GM19035 (cell line): ENCODE data around the gene GGTLC2.
"Not testable (repeated sequence)": the region's sequence is repeated elsewhere in the genome, so short reads cannot be mapped to it uniquely, and the experiment has no call there.

ENCODE experiments used
- ATAC-seq: cut with Tn5 transposase; IDR thresholded peaks from one replicate; pipeline ENCODE4 v1.9.1; 2021; ENCODE audit not compliant: unreplicated experiment

The GGTLC2 gene

DNA sequence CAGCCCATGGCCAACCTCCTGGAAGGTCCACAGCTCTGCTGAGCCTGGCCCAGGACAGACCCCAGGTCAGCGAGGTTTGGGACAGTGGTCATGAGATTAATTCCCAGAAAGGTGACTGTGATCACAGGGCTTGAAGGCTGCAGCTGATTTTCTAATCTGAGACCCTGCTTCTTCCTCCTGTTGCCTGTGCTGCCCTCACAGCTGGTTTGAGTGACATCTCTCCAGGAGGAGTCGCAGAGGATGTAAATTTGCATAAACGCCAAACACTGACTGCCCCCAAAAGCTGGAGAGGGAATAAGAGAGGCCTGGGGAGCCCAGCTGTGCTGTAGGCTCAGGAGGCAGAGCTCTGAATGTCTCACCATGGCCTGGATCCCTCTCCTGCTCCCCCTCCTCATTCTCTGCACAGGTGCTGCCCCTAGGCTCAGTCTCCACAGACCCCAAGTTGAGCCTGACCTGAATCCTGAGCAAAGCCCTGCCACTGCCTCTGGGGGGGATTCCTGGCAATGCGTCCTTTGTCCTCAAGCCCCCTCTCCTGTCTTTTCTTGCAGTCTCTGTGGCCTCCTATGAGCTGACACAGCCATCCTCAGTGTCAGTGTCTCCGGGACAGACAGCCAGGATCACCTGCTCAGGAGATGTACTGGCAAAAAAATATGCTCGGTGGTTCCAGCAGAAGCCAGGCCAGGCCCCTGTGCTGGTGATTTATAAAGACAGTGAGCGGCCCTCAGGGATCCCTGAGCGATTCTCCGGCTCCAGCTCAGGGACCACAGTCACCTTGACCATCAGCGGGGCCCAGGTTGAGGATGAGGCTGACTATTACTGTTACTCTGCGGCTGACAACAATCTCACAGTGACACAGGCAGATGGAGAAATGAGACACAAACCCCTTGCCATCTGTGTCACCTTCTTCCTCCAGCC lies 23.8 kb downstream of the GGTLC2 start:
- ATAC-seq: no peak

DNA sequence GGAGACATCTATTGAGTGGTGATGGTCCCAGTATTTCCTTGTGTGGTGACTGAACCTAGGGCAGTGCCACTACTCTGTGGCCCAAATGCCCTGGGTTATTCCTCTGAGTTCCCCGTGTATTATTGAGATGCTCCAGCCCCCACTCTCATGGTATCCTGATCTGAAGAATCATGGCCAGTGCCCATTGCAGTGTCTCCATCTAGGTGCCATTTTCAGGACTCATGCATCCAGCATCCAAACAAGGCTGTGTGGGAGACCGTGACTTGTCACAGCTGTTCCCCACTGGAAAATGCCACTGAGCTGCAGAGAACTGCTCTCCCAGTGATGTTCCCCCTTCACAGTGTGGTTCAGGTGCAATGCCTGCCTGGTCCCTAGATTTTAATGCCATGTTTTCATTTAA lies 24.7 kb downstream of the GGTLC2 start:
- ATAC-seq: no peak

DNA sequence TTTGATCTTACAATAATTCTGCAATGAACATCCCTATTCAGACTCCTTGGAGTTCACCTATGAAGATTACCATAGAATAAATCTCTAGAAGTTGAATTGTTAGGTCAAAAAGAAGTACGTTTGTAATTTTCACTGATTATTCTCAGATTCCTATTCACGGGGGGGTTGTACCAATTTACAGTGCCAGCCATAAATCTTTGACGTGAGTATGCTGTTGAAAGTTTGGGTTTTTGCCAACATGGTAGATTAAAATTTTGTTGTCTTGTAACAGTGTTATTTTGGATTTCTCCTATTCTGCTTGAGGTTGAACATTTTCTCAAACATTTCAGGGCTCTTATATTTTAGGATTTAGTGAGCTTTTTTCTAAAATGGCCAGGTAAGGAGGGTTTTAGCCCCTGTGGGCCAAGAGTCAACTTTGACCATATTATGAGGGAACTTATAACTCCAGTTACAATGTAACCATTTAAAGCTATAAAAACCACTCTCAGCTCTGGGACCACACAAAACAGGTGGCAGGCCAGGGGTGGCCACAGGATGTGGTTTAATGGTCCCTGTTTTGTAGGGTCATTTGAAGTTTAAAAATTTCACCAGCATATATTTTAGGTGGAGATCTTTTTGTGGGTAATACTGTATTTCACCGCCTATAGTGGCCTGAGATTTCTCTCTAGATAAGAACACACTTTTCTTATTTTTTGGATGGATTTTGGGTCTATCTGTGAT lies 25.8 kb downstream of the GGTLC2 start:
- no peak for ATAC-seq

DNA sequence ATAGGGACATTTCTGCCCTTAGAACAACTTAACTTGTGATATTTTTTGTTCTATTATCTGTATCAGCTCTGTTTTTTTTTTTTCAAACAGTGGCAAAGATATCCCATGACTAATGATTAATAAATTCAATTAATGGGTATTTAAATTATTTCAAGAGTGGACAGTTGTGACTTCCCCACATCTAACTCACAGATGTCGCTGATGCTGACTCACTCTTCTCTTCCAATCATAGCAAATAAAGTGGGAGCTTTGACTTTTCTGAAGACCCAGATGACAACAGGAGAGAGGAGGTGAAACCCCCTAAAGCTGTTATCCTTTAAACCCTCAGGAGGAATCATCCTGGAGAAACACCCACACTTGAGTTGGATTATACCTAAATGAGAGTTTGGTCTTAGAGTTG lies 27.1 kb downstream of the GGTLC2 start:
- no peak for ATAC-seq

DNA sequence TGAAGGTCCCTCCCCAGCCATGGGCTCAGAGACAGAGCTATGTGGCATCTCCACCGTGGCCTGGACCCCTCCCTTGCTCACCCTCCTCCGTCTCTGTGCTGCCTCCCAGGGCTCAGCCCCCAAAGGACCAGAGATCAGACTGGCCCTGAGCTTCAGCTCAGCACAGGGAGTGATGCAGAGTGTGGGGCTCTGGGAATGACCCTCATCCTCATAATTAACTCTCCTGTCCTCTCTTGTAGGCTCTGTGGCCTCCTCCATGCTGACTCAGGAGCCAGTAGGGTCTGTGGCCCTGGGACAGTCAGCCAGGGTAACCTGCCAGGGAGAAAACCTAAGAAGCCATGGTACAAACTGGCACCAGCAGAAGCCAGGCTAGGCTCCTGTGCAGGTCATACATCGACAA lies 28.7 kb downstream of the GGTLC2 start:
- no peak for ATAC-seq

- ATAC-seq: no peak
These were observed 29.2 kb downstream of the GGTLC2 start for GRCh38 chr22:22673628-22674027.

- no peak for ATAC-seq
These were observed 30.1 kb downstream of the GGTLC2 start for GRCh38 chr22:22674467-22674866.

- no peak for ATAC-seq
These were observed 34.6 kb downstream of the GGTLC2 start for GRCh38 chr22:22678970-22679369.

- no peak for ATAC-seq
These were observed 36.0 kb downstream of the GGTLC2 start for GRCh38 chr22:22680396-22680795.

DNA sequence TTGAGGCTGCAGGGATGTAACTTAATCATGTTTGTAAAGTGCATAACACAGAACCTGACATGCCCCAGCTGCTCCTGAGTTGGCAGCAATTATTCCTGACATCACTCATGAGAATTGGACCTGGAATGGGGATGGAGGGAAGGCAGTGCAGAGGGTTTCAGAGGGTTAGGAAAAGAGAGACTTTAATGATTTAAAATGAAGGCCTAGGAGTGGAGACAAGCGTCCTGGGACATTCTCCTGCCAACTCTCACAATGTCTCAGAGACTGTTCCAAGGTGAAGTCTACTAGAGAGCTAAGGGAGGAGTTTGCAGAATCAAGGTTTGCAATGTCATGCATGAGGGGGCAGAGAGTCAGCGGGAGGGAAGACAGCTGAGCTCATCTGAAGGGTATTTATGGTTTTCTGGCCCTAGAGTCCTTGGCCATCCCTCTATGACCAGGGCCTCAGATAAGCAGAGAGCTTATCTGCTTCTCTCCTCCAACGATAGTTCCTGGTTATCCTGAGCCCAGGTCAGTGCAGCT lies 36.9 kb downstream of the GGTLC2 start:
- no peak for ATAC-seq

DNA sequence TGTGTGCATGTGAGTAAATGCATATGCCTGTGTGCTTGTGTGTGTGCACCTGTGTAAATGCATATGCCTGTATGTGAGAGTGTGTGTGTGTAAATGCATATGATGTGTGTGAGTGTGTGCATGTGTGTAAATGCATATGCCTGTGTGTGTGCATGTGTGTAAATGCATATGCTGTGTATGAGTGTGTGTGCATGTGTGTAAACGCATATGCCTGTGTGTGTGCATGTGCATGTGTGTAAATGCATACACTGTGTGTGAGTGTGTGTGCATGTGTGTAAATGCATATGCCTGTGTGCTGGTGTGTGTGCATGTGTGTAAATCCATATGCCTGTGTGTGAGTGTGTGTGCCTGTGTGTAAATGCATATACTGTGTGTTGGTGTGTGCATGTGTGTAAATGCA lies 37.8 kb downstream of the GGTLC2 start:
- ATAC-seq: no peak

- ATAC-seq: no peak
These were observed 38.6 kb downstream of the GGTLC2 start for GRCh38 chr22:22682807-22683667.

GRCh38 chr22:22683668-22684361 lies 39.4 kb downstream of the GGTLC2 start:
- no peak for ATAC-seq

DNA sequence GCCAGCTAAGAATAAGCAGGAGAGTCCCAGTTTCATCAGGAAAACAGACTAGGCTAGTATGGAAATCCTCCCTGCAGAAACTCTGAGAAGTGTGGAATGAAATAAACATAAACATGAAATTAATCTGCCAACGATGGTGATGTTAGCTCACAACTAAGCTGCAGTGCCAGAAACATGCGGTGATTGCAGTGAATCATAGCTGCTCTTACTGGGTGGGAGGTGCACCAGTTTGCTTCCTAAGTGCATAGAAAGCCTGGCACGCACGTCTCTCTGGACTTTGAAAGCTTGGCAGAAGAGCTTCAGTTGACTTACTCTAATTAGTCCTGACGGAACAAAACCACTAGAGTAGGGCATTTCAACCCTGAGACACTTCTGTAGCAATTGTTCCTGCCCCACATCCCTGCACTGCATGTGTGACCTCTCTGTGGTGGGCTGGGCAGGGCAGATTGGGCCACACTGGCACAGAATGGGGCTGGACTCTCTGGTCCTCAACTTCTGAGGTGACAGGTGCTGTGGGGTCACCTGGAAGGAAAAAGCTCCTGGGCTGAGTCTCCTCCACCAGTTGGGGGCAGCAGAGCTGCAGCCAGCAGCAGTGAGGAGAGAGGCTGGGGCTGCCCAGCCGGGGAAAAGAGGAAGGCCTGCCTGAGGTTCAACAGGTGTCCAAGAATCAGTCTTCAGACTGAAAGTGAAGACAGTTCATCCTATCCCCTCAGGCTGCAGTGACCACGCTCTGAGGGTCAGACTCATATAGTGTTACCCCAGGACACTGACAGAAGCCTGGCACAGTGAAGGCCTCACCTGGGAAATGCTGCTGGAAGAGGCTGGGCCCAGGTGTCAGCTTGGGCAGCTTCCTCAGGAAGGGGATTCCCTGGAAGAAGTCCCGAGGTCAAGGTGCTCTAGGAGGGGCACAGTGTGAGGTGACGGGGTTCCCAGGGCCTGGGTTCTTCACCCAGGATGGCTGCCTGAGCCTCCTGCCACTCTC lies 40.5 kb downstream of the GGTLC2 start:
- no peak for ATAC-seq

GRCh38 chr22:22685586-22685985 lies 41.2 kb downstream of the GGTLC2 start:
- ATAC-seq: no peak

DNA sequence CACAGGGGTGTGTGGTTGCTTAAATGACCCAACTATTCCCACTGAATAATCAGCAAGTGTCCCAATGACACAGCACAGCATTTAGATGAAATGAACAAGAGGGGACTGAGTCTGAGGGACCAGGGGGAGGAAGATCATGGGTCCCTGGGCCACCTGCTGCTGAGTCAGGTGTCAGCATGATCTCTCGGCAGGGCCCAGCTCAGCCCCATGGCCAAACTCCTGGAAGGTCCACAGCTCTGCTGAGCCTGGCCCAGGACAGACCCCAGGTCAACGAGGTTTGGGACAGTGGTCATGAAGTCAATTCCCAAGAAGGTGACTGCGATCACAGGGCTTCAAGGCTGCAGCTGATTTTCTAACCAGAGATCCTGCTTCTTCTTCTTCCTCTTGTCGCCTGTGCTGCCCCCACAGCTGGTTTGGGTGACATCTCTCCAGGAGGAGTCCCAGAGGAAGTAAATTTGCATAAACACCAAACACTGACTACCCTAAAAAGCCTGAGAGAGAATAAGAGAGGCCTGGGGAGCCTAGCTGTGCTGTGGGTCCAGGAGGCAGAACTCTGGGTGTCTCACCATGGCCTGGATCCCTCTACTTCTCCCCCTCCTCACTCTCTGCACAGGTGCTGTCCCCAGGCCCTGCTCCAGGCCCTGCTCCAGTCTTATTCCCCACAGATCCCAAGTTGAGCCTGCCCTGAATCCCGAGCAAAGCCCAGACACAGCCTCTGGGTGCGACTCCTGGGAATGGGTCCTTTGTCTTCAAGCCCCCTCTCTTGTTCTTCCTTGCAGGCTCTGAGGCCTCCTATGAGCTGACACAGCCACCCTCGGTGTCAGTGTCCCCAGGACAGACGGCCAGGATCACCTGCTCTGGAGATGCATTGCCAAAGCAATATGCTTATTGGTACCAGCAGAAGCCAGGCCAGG lies 42.0 kb downstream of the GGTLC2 start:
- ATAC-seq: not testable (repeated sequence)

DNA sequence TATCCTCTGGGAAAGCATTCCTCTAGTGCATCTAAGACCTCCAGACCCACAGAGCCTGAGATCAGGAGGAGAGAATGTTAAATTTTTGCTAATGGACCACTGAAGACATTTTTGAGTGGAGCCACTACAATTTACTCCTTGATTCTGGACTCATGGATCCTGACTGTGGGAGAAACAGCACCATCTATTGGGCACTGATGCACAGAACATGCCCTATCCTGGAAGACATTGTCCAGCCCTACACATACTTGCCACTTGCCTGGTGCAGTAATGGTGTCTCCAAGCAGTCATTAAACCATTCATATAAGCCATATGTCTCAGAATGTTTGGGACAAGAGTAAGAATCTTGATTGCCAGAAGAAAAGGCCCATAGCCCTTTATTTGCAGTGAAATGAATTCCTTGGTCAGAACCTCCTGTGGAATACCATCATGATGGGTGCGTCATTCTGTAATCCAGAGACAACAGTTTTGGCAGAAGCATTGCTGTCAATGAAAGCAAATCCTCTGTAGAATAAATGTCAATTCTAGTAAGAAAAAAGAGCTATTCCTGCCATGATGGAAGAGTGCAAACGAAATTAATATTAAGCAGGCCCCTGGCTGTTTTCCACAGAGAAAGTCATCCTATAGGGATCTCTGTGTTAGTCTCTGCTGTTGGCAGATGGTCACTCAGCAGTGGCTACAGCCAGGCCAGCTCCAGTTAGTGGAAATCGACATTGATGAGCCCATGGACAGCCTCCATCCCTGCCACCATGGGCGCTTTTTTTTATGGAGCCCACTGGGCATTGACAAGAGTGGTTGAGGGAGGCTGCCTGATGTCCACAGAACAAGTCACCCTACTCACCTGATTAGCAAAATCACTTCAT lies 43.5 kb downstream of the GGTLC2 start:
- ATAC-seq: no peak
